Adrenal gland (tissue), 12 donors: ENCODE data around the gene PLEKHA6. TPM values are rescaled to one million over a fixed set of nuclear protein-coding genes. Genes with fewer than 3 reads are reported as not detected.

ENCODE experiments used
- DNase-seq, 7 donors: peaks; one replicate each; pipeline ENCODE4 v3.0.0-alpha.2; 2019 to 2020
- H3K27ac ChIP-seq, 5 donors: fragments of 200-600 bp; sonication (generic) in 4 of 5; 1 replicate in 3 of 5; 2 replicates in 2 of 5; pipeline versions ENCODE4 v1.5.1 to v1.8.0; 2016 to 2020; ENCODE audit warnings: mild to moderate bottlenecking in 1 of 5
- H3K27me3 ChIP-seq: fragments of 200-600 bp; 2 replicates; pipeline ENCODE4 v1.8.0; 2021
- H3K36me3 ChIP-seq, 2 donors: fragments of 200-600 bp; replicated peaks in 1 of 2; 1 replicate in 1 of 2; 2 replicates in 1 of 2; pipeline versions ENCODE4 v1.5.1 to v1.8.0; 2018 to 2022
- H3K4me1 ChIP-seq, 2 donors: fragments of 200-600 bp; replicated peaks in 1 of 2; 1 replicate in 1 of 2; 2 replicates in 1 of 2; pipeline versions ENCODE4 v1.5.1 to v1.8.0; 2018 to 2021
- H3K4me3 ChIP-seq, 4 donors: fragments of 200-600 bp; sonication (generic) in 3 of 4; one replicate each; pipeline ENCODE4 v1.5.1; 2016 to 2018
- H3K9me3 ChIP-seq, 3 donors: fragments of 200-600 bp; sonication (generic) in 1 of 3; replicated peaks in 1 of 3; 1 replicate in 2 of 3; 2 replicates in 1 of 3; pipeline versions ENCODE4 v1.5.1 to v1.8.0; 2016 to 2021
- CTCF ChIP-seq, 6 experiments: fragments of 450-650 bp in 4 of 6; fragments of 200-600 bp in 2 of 6; sonication (generic) in 1 of 6; IDR thresholded peaks; 1 replicate in 5 of 6; 2 replicates in 1 of 6; pipeline versions ENCODE4 v1.5.1 to v1.8.0; 2016 to 2021; ENCODE audit warnings: antibody characterized with exemption in 6 of 6, mild to moderate bottlenecking in 2 of 6, moderate library complexity in 1 of 6
- POLR2A ChIP-seq, 2 donors: fragments of 450-650 bp; IDR thresholded peaks; one replicate each; pipeline ENCODE4 v1.6.1; 2017; ENCODE audit warnings: antibody characterized with exemption in 2 of 2, mild to moderate bottlenecking in 2 of 2, moderate library complexity in 1 of 2
- WGBS, 4 donors: extraction: QIAGEN DNeasy Blood & Tissue Kit in 2 of 4; methylation state at CpG; one replicate each; pipeline versions ENCODE4 v1.1.5 to v1.1.7; 2013 to 2017; 5-methylcytosine and 5-hydroxymethylcytosine counted together
- intact Hi-C, 2 donors: fragments of 100-400 bp; cut with DNase I; formaldehyde crosslinking; loops; one replicate each; pipeline versions ENCODE4 v1.14.1 to v1.15.0; 2022 to 2023
- polyA plus RNA-seq, 3 donors: library from polyadenylated mRNA; stranded (reverse); fragments of 200-250 nt in 2 of 3; fragments of 350-450 nt in 1 of 3; fragmentation: Illumina TruSeq in 1 of 3; extraction: RNeasy Lipid Tissue Mini Kit (QIAGEN cat#74804) in 1 of 3; gene quantifications; one replicate each; pipeline ENCODE4 v1.2.3, GENCODE V29; 2013 to 2014
- total RNA-seq, 9 donors: library from RNA; depleted of rRNA in 4 of 9; stranded (reverse); fragments of >200 nt in 4 of 9; fragments of 120-200 nt in 1 of 9; fragmentation: NEBNext Ultra II Directional in 1 of 9; extraction: Animal tissue kit (Norgen Biotek cat#: 25700) in 1 of 9; gene quantifications; one replicate each; pipeline versions ENCODE4 v1.1.0 to v1.2.4, GENCODE V29; 2013 to 2023
- donor health status: healthy with polysubstance abuse.
- donor health status: Bipolar disorder and iron deficiency.
- donor health status: DM: yes; HTN: yes; CAD: no.
- donor health status: DM: no; HTN: no; CAD: no.
- donor health status: DM: no; HTN: no; CAD: no.
- donor health status: DM: yes; HTN: yes; CAD: no.

PLEKHA6 gene
- total and polyA plus RNA-seq, 12 donors, result 2.2 to 13.8 (median 5.1) TPM

GRCh38 chr1:204278251-204278650, 81.5 kb downstream of the PLEKHA6 start:
- TF ChIP-seq POLR2A (IDR thresholded peaks at IDR 0.05) (no peak), CTCF (IDR thresholded peaks at IDR 0.05) (no peak)
- WGBS, 4 donors, result 45 to 55% (median 53%) methylated on average over 4 of the region's 4 CpGs

GRCh38 chr1:204277563-204278219, 82.0 kb downstream of the PLEKHA6 start:
- Histone ChIP-seq H3K4me3 (no peak overlapping the region), H3K36me3 (no peaks in the 10 kb centered on the region), H3K27me3 (no peaks in the 10 kb centered on the region), H3K4me1 (peaks cover 0 to 12% of the 10 kb centered on the region in 2 donors), H3K9me3 (no peaks in the 10 kb centered on the region), H3K27ac (peak overlapping the region in 2 of 5 donors; percentile 54 to 72)
- intact Hi-C loops, result no loop called here
- TF ChIP-seq POLR2A (IDR thresholded peaks at IDR 0.05) (no peak), CTCF (IDR thresholded peaks at IDR 0.05) (no peak)
- DNase-seq, result no peak
- WGBS, 4 donors, result 48 to 61% (median 55%) methylated on average over 13 to 14 of the region's 14 CpGs

More at GRCh38 chr1:204278251-204278650, 81.5 kb downstream of the PLEKHA6 start:
- intact Hi-C loops, result no loop called here
- Histone ChIP-seq H3K27me3 (no peaks in the 10 kb centered on the region), H3K27ac (peak overlapping the region in 2 of 5 donors; percentile 54 to 72), H3K4me3 (no peak overlapping the region), H3K36me3 (no peaks in the 10 kb centered on the region), H3K4me1 (peaks cover 0 to 12% of the 10 kb centered on the region in 2 donors), H3K9me3 (no peaks in the 10 kb centered on the region)
- DNase-seq, result no peak

- no peak for TF ChIP-seq CTCF (IDR thresholded peaks at IDR 0.05)
- no peak for TF ChIP-seq POLR2A (IDR thresholded peaks at IDR 0.05)
- no peak for DNase-seq
- 73 to 81% (median 77%) methylated on average over 9 of the region's 9 CpGs for WGBS, 4 donors
These were observed 83.9 kb downstream of the PLEKHA6 start for GRCh38 chr1:204275695-204276370.

GRCh38 chr1:204274446-204274845, 85.3 kb downstream of the PLEKHA6 start:
- Histone ChIP-seq H3K36me3 (no peaks in the 10 kb centered on the region), H3K27me3 (no peaks in the 10 kb centered on the region), H3K4me3 (no peak overlapping the region), H3K27ac (no peak overlapping the region), H3K9me3 (no peaks in the 10 kb centered on the region), H3K4me1 (peaks cover 0 to 12% of the 10 kb centered on the region in 2 donors)
- intact Hi-C loops, result no loop called here
- TF ChIP-seq CTCF (IDR thresholded peaks at IDR 0.05), result no peak
- TF ChIP-seq POLR2A (IDR thresholded peaks at IDR 0.05), result no peak
- no peak for DNase-seq
- 65 to 82% (median 72%) methylated on average over 2 of the region's 2 CpGs for WGBS, 4 donors

More at GRCh38 chr1:204275695-204276370, 83.9 kb downstream of the PLEKHA6 start:
- no peaks in the 10 kb centered on the region for H3K36me3 ChIP-seq
- intact Hi-C loops, result no loop called here
- no peaks in the 10 kb centered on the region for H3K27me3 ChIP-seq
- H3K27ac ChIP-seq, result peak overlapping the region in 2 of 5 donors; percentile 32 to 72
- no peak overlapping the region for H3K4me3 ChIP-seq
- no peaks in the 10 kb centered on the region for H3K9me3 ChIP-seq
- H3K4me1 ChIP-seq, result peaks cover 0 to 12% of the 10 kb centered on the region in 2 donors
